ENCODE measurements around the gene HIBCH.
"Not testable (repeated sequence)": the region's sequence is repeated elsewhere in the genome, so short reads cannot be mapped to it uniquely, and the experiment has no call there.

Gene HIBCH

DNA sequence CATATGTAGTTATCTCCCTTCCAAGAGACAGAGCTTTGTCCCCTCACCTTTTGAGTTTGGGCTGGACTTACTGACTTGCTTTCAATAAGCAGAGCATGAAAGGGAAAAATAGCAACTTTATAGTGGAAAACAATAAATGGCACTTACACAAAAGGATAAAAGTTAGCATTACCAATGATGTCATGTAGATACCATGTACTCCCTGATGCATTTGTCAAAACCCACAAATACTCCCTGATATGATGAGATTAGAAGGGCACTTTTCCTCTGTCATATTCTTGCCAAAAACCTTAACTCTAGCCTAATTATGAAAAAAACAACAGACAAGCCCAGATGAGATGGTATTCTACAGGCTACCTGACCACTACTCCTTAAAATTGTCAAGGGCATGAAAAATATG lies 16.0 kb downstream of the HIBCH start:
- DNase-seq: no peak

DNA sequence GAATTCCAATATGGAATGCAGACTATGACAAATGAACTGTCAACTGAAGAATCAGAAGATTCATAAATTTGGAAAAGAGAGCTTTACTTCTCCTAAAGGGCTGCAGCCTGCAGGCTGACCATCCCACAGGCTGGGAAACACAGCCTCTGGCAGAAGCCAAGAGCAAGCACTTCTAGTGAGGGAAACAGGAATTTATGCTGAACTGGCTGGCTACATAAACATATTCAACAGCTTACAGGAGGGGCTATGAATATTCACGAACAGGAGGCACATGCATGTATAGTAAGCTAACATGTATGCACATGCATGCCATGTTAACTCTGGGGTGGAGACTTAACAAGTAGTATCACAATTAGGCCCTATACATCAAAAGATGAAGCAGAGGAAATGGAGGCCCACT lies 17.6 kb downstream of the HIBCH start:
- no peak for DNase-seq

DNA sequence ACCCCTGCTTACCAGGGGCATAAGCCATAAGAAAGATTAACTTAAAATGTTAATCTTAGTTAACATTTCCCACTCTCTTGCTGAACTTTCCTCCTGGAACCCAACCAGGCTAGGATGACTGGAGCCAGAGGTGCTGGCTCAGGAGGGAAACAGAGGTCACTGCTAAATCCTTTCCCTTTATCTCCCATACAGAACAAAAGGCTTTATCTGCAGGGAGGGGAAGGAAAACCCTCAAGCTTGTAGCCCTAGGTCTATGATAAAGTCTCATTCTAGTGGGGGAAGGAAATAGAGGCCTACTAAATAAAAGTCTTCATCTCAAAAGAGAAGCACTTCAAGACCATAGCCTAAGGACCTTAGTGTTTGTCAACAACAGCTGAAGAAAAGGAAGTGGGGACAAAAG lies 18.6 kb downstream of the HIBCH start:
- DNase-seq: no peak

DNA sequence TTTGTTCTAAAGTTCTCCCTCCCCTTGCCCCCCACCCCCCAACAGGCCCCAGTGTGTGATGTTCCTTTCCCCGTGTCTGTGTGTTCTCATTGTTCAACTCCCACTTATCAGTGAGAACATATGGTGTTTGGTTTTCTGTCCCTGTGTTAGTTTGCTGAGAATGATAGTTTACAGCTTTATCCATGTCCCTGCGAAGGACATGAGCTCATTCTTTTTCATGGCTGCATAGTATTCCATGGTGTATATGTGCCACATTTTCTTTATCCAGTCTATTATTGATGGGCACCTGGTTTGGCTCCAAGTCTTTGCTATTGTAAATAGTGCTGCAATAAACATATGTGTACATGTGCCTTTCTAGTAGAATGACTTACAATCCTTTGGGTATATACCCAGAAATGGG lies 21.7 kb downstream of the HIBCH start:
- not testable (repeated sequence) for DNase-seq

DNA sequence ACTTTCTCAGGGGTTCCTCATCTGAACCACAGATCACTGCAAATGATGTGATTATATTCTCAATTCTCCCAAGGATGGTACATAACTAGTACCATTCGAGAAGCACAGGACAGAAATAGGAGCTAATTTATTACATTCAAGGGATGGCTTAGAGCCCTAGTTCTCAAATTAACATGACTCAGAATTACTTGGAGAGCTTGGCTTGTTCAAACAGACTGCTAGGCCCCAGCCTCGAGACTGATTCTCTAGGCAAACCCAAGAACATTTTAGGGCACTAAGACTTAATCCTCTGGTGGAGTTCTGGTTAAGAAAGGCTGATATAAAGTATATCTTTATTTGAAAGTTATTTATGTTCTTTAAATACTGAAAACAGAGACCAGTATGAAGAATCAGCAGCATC lies 35.8 kb downstream of the HIBCH start:
- DNase-seq: no peak

DNA sequence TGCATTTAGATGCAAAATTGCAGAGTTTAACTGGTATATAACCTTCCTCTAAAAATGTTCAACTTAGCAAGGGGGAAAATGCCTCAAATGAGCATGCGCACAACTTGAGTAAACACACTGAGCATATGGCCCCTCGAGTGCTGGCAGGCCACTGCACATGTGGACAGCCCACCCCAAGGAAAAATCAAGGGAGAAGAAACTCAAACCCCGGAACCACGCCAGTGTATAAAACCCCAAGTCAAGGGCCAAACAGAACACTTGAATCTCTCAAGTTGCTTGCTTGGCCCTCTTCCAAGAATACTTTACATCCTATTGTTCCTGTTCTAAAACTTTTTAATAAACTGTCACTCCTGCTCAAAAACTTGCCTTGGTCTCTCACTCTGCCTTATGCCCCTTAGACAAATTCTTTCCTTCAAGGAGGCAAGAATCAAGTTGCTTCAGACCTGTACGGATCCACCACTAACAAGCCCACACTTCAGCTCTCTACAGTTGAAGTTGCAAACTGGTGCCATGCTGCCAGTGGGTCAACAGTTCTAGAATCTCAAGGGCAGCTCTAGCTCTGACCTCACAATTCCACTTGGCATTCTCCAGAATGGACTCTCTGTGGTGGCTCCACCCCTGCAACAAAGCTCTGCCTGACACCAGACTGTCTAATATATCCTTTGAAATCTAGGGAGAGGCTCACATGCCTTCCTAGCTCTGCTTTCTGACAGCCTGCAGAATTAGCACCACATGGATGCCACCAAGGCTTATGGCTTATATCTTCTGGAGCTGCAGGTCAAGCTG lies 38.9 kb downstream of the HIBCH start:
- no peak for DNase-seq

DNA sequence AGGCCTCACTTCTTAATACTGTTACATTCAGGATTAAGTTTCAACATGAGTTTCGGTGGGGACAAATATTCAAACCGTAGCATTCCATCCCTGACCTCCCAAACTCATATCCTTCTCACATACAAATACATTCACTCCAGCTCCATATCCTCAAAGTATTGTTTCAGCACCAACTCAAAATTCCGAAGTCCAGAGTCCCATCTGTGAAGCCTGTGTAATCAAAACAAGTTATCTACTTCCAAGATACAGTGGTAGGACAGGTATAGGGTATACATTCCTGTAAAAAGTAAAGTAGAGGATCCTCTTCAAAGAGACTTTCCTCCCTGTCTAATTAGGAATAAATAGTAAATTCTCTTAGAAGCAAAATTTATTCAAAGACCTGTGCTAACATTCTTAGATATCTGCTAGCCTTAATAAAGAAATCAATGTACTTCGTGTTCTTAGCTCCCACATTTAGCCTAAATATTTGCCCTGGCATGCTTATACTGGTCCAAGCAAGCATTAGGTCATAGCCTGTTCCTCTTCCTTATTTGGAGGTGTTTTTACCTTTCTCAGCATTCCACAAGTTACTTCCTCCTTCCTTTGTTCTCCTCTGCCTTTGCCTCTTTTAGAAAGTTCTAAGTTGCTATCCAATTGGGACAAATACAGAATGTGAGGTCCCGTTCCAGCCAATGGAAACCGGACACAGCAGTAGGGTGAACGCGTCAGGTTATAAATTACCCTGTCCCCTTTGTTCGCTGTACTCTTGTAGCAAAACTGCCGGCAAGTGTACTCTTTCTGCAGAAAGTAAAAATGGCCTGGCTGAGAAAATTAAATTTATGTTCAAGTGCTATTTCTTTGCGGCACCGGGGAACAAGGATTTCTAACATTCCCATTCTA lies 40.1 kb downstream of the HIBCH start:
- not testable (repeated sequence) for DNase-seq

DNA sequence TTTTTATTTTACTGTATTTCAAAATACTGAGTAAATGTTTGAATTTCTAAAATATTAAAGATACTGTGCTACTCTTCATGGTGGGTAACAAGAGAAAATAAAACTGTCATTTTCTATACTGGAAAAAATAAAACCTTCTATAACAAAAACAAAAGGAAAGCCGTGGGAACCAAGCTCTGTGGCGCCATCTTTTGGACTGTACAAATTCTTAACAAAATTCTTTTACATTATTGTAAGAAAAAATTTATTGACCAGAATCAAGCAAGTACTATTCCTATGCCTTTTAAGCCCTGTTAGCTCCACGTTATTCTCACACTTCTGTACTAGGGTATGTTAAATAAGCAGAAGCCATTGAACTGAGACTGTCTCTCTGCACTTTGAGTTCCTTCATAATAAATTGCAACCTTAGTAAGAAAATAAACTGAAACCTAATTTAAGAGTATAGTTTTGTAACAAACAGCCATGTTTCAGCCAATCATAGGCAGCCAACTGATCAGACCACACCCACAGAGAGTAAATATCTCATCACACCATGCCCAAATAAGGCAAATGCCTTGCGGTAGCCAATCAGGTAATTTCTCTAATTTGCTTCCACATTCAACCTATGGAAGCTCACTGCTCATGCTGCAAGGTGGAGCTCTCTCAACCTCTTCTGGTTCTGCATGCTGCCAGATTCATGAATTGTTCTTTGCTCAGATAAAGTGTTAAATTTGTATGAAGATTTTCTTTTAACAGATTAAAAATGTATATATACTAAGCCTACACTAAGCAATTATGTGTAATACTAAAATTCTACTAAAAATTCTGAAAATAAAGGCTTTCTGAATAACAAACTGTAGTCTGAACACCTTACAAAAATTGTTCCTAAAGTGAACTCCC lies 42.2 kb downstream of the HIBCH start:
- DNase-seq: no peak

DNA sequence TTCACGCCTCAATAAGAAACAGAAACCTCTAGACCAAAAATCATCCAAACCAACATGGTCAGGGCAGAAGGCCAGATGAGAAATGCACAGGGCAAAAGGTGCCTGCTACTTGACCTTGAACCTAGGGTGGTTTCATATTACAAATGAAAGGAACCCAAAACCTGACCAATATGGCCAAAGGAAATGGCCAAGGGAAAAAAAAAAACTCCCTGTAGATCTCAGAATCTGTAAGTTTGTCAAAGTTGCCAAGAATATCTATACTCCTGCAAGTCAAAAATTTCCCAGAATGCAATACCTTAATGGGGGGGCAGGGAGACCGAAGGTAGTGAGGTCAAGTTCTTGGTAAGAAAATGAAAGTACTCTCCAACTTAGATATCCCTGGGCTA lies 47.2 kb downstream of the HIBCH start:
- DNase-seq: no peak

DNA sequence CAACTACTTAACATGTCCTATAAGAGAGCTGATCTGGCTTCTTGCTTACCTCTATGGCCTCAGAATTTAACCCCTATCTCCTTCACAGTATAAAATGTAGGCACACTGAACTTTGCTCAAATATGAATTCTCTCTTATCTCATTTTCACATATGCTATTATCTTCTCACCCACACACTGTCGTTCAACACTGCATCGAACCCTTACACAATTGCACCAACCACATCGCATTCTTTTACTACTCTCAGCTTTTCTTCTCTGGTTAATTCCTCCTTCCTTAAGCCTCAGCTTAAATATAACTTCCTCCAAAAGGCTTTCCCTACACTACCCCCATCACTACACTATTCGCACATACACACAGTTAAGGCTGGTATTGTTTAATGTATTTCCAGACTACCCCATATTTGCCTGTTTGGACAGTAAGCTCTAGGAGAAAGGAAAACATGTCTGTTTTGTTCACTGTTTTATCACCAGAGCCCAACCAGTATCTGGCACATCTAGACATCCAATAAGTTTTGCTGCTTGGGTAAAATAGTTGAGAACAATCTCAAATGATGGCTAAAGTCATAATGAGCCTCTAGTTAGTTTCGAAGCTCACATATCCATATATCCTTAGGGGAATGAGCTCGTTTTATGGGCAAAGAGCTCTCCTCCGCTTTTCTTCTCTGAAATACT lies 47.7 kb downstream of the HIBCH start:
- no peak for DNase-seq

DNA sequence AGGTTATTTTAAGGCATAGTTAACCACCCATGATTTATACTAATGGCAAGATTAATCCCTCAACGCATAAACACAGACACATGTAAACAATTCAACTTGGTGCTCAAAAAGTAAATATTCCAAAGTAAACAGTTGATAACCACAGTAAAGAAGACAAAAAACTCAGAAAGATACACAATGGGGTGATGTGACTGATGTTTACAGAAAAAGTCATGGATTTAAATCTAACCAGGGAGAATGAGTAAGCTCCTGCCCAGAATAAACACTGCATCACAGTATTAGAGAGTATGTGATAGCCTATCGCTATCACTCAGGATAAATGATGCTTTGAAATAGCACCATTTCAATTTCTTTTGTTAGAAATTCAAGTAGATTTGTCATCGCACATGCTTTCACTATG lies 49.3 kb downstream of the HIBCH start:
- no peak for DNase-seq

DNA sequence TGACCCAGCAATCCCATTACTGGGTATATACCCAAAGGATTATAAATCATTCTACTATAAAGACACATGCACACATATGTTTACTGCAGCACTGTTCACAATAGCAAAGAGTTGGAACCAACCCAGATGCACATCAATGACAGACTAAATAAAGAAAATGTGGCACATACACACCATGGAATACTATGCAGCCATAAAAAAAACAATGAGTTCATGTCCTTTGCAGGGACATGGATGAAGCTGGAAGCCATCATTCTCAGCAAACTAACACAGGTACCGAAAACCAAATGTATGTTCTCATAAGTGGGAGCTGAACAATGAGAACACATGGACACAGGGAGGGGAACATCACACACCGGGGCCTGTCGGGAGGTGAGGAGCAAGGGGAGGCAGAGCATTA lies 49.9 kb downstream of the HIBCH start:
- DNase-seq: not testable (repeated sequence)

DNA sequence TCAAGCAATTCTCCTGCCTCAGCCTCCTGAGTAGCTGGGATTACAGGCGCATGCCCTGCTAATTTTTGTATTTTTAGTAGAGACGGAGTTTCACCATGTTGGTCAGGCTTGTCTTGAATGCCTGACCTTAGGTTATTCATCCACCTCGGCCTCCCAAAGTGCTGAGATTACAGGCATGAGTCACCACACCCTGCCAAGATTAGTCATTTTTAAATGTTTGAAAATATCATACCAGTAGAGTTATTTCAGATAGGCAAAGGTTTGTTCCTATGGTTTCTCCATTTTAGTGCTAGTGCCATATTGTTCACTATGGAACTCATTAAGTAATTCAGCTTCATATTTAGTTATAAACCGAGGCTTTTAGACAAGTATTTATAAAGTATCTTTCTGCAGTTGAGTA lies 52.3 kb downstream of the HIBCH start:
- DNase-seq: no peak

DNA sequence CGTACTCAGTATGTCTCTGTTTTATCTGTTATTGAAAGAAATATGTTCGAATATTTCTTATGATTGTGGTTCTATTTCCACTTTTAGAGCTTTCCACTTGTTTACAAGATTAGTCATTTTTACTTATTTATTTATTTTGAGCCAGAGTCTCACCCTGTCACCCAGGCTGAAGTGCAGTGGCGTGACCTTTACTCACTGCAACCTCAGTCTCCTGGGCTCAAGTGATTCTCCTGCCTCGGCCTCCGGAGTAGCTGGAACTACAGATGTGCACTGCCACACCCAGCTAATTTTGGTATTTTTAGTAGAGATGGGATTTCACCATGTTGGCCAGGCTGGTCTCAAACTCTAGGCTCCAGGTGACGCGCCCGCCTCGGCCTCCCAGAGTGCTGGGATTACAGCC lies 53.3 kb downstream of the HIBCH start:
- DNase-seq: no peak

DNA sequence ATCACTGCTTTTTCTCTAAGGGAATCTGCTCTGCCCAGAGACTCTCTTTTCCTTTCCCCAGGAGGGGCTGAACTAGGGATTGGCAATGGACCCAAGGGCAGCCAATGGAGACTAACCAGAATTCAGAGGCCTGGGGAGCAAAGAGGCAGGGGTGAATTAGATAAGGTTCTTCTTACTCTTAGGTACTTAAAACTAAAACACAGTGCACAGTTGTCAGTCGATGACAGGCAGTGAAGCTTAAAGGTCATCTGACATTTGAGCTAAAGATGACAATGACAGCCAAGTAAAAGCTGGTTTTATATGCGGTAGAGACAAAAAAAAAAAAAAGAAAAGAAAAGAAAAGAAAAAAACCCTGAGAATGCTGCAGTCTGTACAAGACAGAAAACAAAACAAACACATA lies 57.8 kb downstream of the HIBCH start:
- no peak for DNase-seq

DNA sequence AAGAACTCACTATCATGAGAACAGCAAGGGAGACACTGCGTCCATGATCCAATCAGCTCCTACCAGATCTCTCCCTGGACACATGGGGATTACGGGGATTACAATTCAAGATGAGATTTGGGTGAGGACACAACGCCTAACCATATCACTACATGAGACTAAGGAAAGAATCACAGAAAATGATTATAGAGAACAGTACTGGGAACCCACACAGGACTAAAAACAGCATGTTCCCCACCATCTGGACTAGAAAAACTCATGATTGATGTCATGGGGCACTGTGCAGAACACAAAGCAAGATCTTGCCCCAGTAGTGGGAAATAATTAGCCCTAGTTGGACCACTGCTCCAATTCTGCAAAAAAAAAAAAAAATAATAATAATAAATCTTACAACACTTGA lies 63.5 kb downstream of the HIBCH start:
- DNase-seq: no peak

DNA sequence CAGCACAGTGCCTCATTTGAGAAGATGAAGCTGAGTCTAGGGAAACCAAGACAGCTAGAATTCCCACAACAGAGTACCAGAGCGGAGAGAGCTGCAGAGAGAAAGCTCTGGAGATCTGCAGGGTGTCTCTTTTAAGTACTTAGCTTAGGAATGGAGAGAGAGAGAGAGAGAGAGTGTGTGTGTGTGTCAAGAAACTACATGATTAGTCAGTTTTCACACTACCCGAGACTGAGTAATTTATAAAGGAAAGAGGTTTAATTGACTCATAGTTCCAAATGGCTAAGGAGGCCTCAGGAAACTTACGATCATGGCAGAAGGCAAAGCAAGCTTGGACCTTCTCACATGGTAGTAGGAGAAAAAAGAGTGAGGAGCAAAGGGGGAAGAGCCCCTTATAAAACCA lies 64.0 kb downstream of the HIBCH start:
- no peak for DNase-seq

DNA sequence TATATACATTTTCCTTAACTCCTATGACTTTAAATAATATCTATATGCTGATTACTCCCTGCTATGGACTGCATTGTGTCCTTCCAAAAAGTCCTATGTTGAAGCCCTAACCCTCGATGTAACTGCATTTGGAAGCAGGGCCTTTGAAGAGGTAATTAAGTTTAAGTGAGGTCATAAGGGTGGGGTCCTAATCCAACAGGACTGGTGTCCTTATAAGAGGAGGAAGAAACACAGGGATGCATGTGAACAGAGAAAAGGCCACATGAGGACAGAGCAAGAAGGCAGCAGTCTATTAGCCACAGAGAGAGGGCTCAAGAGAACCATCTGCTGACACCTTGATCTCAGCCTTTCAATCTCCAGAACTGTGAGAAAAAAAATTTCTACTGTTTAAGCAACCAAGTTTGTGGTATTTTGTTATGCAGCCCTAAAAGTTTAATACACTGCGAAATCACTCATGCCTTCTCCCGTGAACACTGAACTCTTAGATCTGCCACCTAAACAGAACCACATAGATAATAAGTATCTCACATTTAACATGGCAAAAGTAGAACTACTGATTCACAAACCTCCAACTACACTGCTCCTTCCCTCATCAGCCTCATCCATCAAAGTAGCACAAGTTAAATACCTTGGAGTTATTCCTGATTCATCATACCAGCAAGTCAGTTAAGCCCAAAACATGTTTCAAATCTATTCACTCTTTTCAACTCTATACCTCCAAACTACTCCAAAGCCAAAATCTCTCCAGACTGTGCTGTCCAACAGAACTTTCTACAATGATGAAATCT lies 65.4 kb downstream of the HIBCH start:
- DNase-seq: no peak

DNA sequence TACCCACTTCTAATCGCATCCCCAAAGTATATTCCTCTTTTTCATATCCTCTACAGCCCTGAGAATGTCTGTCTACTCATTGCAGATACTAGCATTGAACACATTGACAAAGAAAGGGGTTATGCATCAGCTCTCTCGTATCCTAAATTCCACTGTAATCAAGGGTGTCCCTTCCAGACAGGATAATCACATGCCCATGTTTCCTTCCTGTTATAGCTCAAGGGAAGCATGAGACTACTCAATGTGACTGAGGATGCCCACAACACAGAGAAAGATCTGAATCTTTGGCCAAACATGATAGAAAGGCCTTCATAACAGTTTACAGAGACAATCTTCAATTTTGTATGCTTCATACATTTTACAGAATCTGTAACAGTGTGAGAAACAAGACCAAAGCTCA lies 69.2 kb downstream of the HIBCH start:
- DNase-seq: no peak

DNA sequence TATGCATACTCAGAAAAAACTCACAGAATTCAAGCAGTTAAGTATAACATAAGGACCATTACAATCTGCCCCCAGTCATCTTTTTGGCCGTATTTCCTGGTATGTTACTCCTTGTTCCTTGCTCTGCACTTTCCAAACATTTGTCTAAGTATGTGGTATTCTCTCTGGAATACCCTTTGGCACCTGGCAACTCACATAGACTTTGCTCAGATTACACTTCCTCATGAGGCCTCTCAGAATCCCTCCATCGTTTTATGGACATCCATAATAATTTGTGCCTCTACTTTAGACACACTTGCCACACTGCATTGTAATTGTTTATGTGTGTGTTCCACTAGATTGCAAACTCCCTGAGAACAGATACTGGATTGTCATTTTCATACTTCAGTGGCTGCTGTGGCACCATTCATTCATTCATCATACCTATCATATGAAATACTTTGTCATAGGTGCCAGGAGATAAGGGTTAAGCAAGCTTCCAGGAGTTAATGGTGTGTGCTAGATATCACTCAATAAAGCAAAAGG lies 84.0 kb downstream of the HIBCH start:
- DNase-seq: no peak

DNA sequence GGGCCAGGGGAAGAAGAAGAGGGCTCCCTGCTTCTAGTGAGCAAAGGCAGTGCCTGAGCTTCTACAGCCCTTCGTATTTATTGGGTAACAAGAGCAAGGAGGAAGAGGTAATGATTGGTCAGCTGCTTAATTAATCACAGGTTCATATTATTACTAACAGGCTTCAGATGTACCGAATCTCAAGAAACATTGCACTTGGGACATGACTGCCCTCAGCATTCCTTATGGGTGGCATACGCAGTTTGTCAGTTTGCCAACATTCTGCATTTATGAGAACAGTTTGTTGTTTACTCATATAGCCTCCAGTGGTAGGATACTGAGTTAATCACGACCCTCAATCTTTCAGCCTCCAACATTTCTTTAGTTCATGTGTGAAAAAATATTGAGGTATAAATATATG lies 84.5 kb downstream of the HIBCH start:
- DNase-seq: no peak

DNA sequence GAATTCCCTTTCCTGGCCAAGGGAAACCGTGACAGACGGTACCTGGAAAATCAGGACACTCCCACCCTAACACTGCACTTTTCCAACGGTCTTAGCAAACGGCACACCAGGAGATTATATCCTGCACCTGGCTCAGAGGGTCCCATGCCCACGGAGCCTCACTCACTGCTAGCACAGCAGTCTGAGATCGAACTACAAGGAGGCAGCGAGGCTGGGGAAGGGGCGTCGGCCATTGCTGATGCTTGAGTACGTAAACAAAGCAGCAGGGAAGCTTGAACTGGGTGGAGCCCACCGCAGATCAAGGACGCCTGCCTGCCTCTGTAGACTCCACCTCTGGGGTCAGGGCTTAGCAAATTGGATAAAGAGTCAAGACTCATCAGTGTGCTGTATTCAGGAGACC lies 95.6 kb downstream of the HIBCH start:
- not testable (repeated sequence) for DNase-seq
